NCI-H345 treated with DMSO at 0.1 percent for 48 hours (cell line): ENCODE results near the gene ST6GALNAC3.

Experiments used
- DNase-seq: peaks from one replicate; lab custom pipeline; 2025; ENCODE audit not compliant: unreplicated experiment; lab: John Stamatoyannopoulos, UW

Gene ST6GALNAC3

GRCh38 chr1:76279101-76279748, 204.7 kb downstream of the ST6GALNAC3 start:
- DNase-seq = no peak

- DNase-seq = no peak
Measured at GRCh38 chr1:76281306-76281705, 206.8 kb downstream of the ST6GALNAC3 start.

DNA sequence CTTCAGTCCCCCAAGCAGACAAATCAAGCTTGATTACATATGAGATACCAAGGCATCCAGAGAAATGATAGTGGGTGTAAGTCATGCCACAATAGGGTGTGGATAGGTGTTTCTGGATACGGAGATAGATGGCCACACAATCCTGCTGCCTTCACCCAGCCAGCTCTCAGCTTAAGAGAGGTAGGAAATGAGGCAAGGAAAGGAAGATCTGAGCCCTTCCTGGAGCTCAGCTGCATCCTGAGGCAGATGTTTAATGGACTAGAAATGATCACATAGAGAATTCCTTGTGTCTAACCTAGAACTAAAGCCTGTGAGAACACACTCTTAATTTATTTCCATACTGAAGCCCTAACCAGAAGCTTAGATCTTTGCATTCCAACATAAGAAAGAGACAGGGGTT, 210.3 kb downstream of the ST6GALNAC3 start:
- DNase-seq = no peak

DNA sequence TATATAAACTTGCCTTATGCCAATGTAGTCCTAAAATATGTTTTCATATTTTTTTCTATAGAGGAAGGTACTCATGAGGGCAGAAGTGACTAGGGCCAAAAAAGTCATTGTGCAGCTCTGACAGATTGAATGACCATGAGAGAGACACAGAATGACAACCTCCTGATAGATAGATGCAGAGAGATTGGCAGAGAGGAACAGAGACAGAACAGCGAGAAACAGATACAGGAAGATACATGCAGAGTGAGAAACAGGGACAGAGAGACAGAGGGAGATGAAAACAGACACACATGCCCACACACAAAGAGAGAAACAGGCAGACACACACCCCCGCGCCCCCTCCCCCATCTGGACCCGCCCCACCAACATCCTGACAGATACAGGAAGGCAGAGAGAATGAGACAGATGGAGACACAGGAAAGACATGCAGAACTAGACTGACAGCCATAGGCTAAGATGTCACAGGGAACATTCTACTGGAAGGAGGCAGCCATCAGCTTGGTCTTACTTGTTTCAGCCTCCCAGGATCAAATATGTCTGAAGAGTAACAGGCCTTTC, 211.1 kb downstream of the ST6GALNAC3 start:
- DNase-seq = no peak

DNA sequence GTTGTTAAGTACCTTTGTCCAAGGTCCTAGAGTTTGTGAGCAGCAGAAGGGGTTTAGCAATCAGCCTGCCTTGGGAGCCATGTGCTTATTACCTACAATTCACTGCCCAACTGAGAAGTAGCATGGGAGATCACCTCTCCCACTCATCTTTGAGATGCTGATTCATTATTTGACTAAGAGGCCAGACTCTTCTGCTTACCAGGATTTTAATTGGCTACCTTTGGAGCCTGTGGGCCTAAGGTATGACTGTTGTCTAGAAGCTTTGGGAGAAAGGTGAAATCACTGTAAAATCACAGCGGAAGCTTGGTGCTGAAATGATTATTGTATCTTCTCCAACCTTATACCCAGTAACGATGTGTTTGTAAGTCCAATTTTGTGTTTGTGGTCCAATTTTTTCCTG, 213.4 kb downstream of the ST6GALNAC3 start:
- no peak for DNase-seq

- DNase-seq = no peak
Measured at GRCh38 chr1:76288758-76289483, 214.4 kb downstream of the ST6GALNAC3 start.

- no peak for DNase-seq
Measured at GRCh38 chr1:76289692-76290091, 215.1 kb downstream of the ST6GALNAC3 start.

DNA sequence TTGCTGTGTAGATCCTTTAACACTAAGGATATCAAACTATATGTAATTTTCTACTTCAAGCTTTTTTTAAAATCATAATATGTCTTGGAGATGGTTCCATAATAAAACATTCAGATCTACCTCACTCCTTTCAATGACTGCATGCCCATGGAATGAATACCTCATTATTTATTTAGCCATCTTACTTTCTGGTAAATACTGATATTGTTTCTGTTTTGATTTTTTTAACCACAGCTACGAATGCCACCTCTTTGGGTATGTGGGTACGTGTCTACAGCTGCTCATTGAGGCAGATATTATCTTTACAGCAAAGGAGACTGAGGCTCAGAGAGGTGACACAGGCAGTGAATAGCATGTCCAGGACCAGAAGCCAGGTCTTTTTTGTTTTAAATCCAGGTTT, 215.7 kb downstream of the ST6GALNAC3 start:
- DNase-seq = no peak

GRCh38 chr1:76291191-76291590, 216.6 kb downstream of the ST6GALNAC3 start:
- no peak for DNase-seq

DNA sequence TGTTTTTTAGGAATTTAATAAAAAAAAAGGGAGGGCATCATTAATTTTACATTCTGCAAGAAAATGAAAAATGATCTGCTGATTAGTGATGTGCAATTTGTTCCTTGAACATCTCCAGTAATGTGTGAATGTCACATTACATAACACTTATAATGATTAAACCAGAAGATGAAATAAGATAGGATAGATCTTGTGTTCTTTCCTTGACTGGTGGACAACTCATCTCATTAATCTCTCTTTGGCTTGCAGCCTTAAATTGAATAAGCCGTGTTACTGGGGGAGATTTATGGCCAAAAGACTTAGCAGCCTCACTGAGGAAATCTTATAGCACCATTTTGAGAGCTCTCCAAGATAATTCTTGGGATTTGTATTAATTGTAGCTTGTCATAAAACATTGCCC, 217.2 kb downstream of the ST6GALNAC3 start:
- DNase-seq = no peak

- no peak for DNase-seq
Measured at GRCh38 chr1:76292418-76293184, 218.1 kb downstream of the ST6GALNAC3 start.

- DNase-seq = no peak
Measured at GRCh38 chr1:76293831-76294230, 219.3 kb downstream of the ST6GALNAC3 start.

DNA sequence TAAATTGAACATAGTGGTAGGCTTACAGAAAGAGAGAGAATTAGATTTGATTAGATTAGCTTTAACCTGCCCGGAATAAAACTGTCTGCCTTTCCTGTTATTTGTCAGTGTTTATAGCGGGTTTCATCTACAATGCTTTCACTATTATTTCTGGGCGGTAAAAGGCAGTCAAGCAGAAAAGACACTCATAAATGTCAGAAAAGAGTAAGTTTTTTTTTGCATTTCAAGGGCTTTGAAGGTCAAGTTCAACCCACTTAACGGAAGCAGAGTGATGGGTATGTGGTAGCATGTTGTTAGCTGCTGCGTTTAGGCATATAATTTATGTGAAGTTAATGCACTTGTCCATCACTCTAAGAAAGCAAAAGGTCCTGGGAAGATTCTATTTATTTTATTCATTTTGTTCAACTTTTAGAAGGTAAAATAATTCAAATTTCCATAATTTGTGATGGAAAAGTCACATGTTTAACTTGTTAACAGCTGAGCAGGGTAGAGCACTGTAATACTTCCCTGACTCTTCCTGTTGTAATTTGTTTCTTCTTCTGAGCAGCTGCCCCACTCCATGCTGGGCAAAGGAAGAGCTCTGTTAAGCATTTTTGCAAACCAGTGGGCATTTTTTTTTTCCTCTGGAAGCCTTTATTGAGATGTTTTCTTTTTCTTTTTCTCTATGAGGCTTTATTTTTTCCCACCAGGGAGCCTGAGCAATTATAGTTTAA, 220.1 kb downstream of the ST6GALNAC3 start:
- no peak for DNase-seq

- no peak for DNase-seq
Measured at GRCh38 chr1:76298399-76298798, 223.9 kb downstream of the ST6GALNAC3 start.

GRCh38 chr1:76299036-76299435, 224.5 kb downstream of the ST6GALNAC3 start:
- no peak for DNase-seq

DNA sequence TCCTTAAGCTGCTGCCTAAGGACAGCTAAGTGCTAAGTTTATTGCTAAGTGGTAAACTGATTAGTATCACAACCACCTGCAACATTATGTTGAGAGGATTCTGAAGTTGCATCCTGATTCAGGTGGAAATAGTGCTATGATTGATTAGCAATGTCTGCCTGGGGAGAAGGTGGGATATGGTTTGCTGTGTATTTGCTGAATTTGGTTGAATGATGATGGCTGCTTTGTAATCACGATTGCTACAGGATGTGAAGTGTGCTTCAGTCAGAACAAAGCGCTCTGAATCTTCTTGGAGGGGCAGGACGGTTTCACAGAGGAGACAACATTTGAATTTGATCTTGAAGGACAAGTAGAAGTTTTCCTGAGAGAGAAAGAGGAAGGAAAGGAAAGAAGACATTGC, 226.0 kb downstream of the ST6GALNAC3 start:
- no peak for DNase-seq

DNA sequence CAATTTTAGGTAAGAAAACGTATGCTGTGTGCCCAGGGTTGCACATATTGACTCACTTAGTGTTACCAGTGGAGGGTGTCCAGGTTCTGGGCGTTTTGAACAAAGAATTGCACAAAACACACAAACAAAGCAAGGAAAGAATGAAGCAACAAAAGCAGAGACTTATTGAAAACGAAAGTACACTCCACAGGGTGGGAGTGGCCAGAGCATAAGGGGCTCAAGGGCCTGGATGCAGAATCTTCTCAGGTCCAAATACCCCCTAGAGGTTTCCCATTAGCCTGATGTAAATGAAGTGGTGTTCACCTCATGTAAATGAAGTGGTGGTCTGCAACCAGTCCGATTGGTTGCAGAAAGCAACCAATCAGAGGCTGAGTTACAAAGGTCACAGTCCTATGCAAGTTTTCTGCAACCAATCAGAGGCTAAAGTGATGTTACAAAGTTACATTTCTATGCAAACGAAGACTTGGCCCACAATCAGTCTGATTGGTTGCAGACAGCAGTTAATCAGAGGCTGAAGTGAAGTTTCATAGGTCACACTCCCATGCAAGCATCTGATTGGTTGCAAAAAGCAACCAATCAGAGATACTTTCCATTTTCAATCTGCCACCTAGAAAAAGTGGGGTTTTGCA, 228.3 kb downstream of the ST6GALNAC3 start:
- no peak for DNase-seq

GRCh38 chr1:76303340-76303717, 228.8 kb downstream of the ST6GALNAC3 start:
- peak; percentile 88 for DNase-seq

DNA sequence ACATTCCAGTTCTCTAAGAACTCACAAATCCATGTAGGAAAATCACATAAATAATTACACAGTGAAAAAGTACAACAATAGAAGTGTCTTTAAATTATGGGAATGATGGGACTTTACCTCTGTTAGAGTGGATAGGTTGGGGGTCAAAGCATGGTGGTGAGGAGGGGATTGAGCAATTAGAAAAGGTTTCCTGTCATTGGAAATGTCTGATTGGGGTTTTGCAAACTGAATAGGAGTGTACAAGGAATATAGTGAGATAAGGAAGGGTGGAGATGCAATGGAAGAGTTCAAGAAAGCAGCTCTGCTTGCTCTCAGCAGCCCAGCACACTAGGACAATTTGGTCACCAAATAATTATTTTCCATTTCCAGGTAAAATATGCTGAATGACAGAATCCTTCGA, 238.8 kb downstream of the ST6GALNAC3 start:
- no peak for DNase-seq

DNA sequence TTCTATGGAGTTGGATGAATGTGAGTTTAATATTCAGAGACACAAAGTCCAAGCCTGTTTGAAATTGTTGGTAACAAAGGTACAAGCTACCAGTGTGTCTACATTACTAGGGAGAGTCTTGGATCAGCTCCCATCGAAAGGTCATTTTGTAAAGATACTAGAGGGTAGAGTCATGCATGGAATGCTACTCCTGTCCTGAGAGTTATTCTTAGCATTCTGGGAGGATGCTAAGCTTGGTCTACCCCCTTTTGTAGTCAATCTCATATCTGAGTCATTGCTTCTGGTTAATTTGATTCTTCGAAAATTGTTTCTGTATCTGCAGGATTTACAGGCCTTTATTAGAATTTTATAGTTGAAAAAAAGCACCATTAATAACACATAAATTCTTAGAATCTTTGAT, 240.2 kb downstream of the ST6GALNAC3 start:
- DNase-seq = no peak
